T-helper 2 cell treated with Interferon-gamma antibody and Interleukin-4, amounts not matched to agents 5 μg/mL and 100 μg/mL, for 36 hours (primary cell): ENCODE data around the gene NHSL1.
"Not testable (repeated sequence)": the region's sequence is repeated elsewhere in the genome, so short reads cannot be mapped to it uniquely, and the experiment has no call there.

ENCODE experiments used
- DNase-seq: peaks from one replicate; pipeline ENCODE4 v3.0.0; 2021; ENCODE audit warnings: low spot score
- H3K27ac Mint-ChIP-seq: one replicate; pipeline ENCODE4 v1.8.0; 2021; ENCODE audit warnings: mild to moderate bottlenecking, mixed read lengths
- H3K27me3 Mint-ChIP-seq: one replicate; pipeline ENCODE4 v1.8.0; 2021; ENCODE audit warnings: low read depth, mixed read lengths
- H3K36me3 Mint-ChIP-seq: one replicate; pipeline ENCODE4 v1.8.0; 2021; ENCODE audit warnings: low read depth, mixed read lengths
- H3K4me1 Mint-ChIP-seq: one replicate; pipeline ENCODE4 v1.8.0; 2021; ENCODE audit warnings: low read depth, mixed read lengths
- H3K4me3 Mint-ChIP-seq: one replicate; pipeline ENCODE4 v1.8.0; 2022; ENCODE audit warnings: mild to moderate bottlenecking, moderate library complexity, mixed read lengths
- H3K9me3 Mint-ChIP-seq: one replicate; pipeline ENCODE4 v1.8.0; 2021; ENCODE audit warnings: mixed read lengths

NHSL1 gene

DNA sequence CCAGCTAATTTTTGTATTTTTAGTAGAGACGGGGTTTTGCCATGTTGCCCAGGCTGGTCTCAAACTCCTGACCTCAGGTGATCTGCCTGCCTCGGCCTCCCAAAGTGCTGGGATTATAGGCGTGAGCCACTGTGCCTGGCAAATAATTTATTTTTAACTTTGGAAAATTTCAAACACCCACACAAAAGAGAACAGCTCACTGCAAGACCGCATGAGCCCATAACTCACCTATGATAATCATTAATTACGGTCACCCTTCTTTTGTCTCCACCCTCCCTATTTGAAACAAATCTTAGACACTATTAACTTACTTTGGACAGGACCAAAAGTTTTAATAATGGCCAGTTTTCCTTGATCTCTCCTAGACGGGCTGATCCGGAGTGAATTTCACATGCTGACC lies 74.0 kb downstream of the NHSL1 start:
- not testable (repeated sequence) for DNase-seq, H3K9me3 Mint-ChIP-seq, H3K27me3 Mint-ChIP-seq, H3K36me3 Mint-ChIP-seq, H3K4me1 Mint-ChIP-seq, H3K27ac Mint-ChIP-seq, H3K4me3 Mint-ChIP-seq

DNA sequence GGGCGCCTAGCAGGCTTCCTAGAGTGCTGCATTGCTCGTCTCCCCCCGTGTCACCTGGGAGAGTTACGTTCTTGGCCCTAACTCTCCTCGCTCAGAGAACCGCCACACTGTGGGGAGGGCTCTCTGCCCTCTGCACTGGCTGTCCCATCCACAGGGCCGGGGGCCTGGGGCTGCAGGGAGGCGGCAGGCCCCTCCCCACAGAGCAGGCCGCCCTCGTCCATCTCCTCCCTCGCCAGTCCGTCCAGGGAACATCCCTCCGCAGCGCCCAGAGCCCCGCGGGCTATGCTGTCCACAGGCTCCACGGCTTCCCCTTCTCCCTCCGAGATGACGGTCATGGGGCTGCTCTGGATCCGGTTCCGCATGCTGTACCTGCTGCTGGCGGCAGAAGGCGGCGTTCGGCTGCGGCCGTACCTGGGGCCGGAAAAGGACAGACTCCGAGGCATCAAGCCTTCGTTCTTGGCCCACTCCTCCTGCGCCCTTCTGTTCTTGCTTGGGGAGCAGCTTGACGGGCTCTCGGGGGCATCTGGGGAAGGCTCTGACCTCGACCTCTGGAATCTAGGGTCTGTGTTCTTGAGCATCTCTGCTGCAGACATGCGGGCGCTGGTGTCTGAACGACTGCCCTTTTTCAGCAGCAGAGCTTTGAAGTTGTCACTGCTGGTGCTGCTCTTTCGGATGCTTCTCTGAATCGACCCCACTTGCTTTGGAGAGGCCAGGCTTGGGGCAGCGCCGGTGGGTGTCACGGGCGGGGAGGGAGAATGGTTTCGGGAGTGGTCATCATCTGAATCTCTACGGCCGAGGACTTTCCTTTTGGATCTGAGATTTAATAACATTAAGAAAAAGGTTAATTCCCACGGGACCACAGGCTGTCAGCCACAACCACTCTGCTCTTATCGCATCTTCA lies 75.0 kb downstream of the NHSL1 start:
- H3K36me3 Mint-ChIP-seq = peaks cover 2% of the 10 kb centered on the region
- no peak for DNase-seq
- no peak overlapping the region for H3K27ac Mint-ChIP-seq
- H3K4me3 Mint-ChIP-seq = no peak overlapping the region
- no peaks in the 10 kb centered on the region for H3K9me3 Mint-ChIP-seq
- H3K27me3 Mint-ChIP-seq = no peaks in the 10 kb centered on the region
- H3K4me1 Mint-ChIP-seq = peaks cover 4% of the 10 kb centered on the region

DNA sequence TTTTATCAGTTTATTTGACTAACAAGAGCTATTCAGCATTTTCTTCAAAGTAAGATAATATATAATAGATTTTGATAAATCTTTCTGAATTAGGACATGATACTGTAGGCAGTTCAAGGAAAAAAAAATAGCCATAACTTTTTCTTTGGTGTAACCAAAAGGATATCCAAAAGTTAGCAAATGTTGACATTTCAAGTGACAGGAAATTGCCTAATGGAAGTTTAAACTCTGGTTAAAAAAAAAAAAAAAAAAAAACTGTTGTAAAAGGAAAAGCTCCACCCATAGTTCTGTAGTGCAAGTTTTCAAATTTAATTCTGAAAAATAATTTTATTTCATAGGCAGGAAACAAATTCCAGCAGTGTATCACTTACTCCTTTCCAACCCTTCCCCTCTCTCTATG lies 76.4 kb downstream of the NHSL1 start:
- H3K4me1 Mint-ChIP-seq = peaks cover 4% of the 10 kb centered on the region
- H3K9me3 Mint-ChIP-seq = no peaks in the 10 kb centered on the region
- H3K27me3 Mint-ChIP-seq = no peaks in the 10 kb centered on the region
- H3K27ac Mint-ChIP-seq = no peak overlapping the region
- DNase-seq = no peak
- peaks cover 14% of the 10 kb centered on the region for H3K36me3 Mint-ChIP-seq
- H3K4me3 Mint-ChIP-seq = no peak overlapping the region

DNA sequence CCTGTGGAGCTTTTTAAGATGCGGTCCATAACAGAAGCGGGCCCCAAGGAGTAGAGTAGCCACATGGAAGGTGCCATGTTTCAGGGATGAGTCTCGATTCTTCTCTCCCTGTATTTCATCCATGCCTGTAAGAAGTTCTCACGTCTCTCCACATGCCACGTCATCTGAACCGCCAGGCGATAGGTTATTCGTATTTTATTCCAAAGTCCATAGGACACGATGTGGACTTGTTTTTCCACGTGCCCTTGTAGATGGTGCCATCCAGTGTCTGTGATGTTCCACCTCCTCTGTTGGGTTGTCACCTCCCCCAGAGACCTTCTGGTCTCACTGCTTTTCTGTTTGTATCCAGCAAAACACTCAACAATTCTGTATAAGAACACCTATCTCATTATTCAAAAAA lies 77.7 kb downstream of the NHSL1 start:
- Mint-ChIP-seq H3K27ac (no peak overlapping the region), H3K4me3 (no peak overlapping the region), H3K4me1 (peaks cover 4% of the 10 kb centered on the region), H3K9me3 (no peaks in the 10 kb centered on the region), H3K36me3 (peaks cover 18% of the 10 kb centered on the region), H3K27me3 (no peaks in the 10 kb centered on the region)
- DNase-seq = no peak

DNA sequence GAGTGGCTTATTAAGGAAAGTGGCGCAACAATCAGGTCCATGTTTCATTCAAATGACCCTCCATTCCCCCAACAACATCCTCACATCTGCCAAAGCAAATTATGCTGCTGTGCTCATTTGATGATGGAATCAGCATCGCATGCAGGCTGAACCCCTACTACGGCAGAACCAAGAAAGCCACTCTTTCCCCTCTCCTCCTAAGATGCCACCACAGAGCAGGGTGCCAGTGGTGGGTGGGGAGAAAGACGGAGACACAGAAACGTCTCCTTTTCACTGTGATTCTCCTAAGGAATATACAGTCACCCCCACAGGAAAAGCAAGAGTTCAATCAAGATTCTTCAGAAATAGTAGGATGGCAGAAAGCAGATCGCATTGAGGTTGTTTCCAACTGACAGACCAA lies 78.2 kb downstream of the NHSL1 start:
- no peaks in the 10 kb centered on the region for H3K27me3 Mint-ChIP-seq

DNA sequence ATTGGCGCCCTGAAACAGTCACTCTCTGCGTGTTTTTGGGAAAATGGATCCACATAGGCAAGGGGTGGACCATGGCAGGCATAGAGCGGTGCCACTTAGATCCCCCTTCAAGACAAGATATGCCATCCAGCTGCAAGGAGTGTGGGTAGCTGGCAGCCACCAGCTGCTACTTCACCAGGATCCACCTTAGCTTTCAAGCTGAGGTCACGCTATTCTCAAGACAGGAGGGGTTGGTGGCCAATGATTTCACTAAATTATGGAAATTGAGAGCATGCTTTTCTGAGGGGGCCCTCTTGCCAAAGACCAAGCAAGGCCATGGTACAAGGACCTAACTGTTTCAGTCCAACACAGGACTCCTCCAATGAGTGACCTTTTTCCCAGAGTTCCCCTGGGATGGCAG lies 78.9 kb downstream of the NHSL1 start:
- Mint-ChIP-seq H3K9me3 (no peaks in the 10 kb centered on the region), H3K36me3 (peaks cover 18% of the 10 kb centered on the region), H3K4me1 (peaks cover 4% of the 10 kb centered on the region), H3K27me3 (no peaks in the 10 kb centered on the region), H3K4me3 (no peak overlapping the region), H3K27ac (no peak overlapping the region)
- DNase-seq = no peak

More for the DNA sequence above, 78.2 kb downstream of the NHSL1 start:
- no peak for DNase-seq
- H3K9me3 Mint-ChIP-seq = no peaks in the 10 kb centered on the region
- peaks cover 4% of the 10 kb centered on the region for H3K4me1 Mint-ChIP-seq
- H3K4me3 Mint-ChIP-seq = no peak overlapping the region
- peaks cover 18% of the 10 kb centered on the region for H3K36me3 Mint-ChIP-seq
- H3K27ac Mint-ChIP-seq = no peak overlapping the region

DNA sequence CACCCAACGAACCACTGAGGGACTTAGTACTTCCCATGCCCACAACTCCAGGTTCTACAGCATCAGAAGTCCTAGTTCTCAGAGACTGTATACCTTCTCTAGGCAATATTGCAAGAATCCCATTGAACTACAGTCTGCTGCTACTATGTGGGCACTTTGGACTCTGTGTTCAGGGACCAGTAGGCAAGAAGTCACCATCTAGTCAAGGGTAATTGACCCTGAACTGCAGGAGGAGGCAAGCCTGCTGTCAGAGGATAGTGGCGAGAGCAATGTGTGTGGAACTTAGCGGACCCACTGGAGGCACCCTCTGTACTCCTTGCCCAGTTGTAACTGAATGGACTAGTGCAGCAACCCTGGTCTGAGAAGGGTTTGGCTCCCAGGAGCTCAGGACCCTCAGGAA lies 79.5 kb downstream of the NHSL1 start:
- DNase-seq = no peak
- H3K4me3 Mint-ChIP-seq = no peak overlapping the region
- H3K27ac Mint-ChIP-seq = no peak overlapping the region
- H3K27me3 Mint-ChIP-seq = no peaks in the 10 kb centered on the region
- H3K36me3 Mint-ChIP-seq = peaks cover 18% of the 10 kb centered on the region
- H3K9me3 Mint-ChIP-seq = no peaks in the 10 kb centered on the region
- peaks cover 4% of the 10 kb centered on the region for H3K4me1 Mint-ChIP-seq

DNA sequence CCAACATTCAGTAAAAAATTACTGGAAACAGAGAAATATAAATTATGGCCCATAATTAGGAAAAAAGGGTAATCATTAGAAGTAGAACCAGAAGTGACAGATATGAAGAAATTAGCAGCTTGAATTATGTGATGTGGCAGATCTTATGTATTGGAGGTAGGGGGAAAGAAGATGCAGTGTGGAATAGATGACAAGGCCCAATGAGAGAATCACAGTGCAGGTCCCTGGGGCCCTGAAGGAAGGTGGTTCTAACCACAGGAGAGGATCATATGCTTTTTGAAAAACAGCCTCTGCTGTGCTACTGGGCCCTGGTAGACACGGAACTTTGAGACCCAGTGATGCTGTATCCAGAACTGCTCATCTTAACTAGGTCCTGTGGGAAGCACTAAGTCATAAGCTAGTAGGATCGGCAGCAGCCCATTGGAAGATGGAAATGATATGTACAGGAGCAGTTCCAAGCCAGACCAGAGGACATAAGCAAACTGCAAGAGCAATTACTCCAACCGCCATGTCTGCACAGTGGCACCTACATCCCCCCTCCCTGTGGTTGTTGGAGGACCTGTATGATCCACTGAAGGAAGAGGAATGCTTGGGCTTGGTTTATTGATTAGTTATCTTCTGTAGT lies 81.1 kb downstream of the NHSL1 start:
- Mint-ChIP-seq H3K27ac (no peak overlapping the region), H3K27me3 (no peaks in the 10 kb centered on the region), H3K36me3 (peaks cover 29% of the 10 kb centered on the region), H3K4me1 (peaks cover 2% of the 10 kb centered on the region), H3K9me3 (no peaks in the 10 kb centered on the region), H3K4me3 (no peak overlapping the region)
- no peak for DNase-seq

DNA sequence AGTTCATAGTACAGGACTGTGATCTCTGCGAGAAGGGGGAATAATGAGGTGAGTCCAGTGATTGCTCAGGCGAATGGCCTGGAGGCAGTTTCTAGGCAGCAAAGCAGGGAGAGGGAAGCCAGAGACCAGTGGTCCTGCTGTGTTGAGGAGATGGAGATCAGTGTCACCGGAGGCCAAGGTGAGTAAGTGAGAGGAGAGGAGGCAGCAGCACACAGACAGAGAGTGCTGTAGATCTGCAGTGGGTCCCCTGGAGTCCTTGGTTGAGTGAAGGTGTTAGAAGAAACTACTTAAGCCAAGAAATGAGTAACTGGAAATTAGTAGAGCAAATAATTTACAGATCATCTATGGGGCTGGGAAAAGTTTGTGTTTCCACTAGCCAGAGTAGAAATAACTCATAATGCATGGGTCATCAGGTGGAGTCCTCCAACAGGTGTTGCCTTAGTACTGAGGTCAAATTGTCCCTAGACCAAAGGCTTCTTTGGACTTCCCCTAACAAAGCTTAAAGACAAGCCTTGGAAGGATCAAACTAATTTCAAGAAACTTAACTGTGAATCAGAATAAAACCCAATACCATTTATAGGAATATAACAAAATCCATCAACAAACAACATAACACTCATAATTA lies 81.7 kb downstream of the NHSL1 start:
- H3K27ac Mint-ChIP-seq = no peak overlapping the region
- H3K4me3 Mint-ChIP-seq = no peak overlapping the region
- no peaks in the 10 kb centered on the region for H3K9me3 Mint-ChIP-seq
- no peaks in the 10 kb centered on the region for H3K27me3 Mint-ChIP-seq
- H3K4me1 Mint-ChIP-seq = peaks cover 1% of the 10 kb centered on the region
- no peak for DNase-seq
- H3K36me3 Mint-ChIP-seq = peaks cover 34% of the 10 kb centered on the region

DNA sequence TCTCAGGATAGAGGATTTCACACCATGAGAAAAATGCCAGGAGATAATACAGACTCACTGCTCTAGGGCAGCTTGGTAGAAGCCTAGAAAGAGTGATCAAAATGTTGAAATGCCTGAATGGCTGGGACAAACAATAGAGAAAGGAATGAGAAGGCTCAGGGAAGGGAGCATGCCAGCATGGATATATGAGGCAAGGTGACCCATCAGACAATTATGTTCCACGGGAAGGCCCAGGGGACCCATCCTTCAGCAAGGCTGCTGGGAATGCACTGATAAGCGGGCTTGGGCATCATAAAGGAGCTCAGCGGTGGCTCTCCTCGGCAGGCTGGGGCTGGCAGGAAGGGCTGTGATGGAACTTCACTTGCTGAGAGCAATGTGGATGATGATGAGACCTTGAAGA lies 83.1 kb downstream of the NHSL1 start:
- Mint-ChIP-seq H3K36me3 (peaks cover 39% of the 10 kb centered on the region), H3K4me3 (no peak overlapping the region), H3K4me1 (peaks cover 4% of the 10 kb centered on the region), H3K9me3 (no peaks in the 10 kb centered on the region), H3K27me3 (no peaks in the 10 kb centered on the region), H3K27ac (no peak overlapping the region)
- no peak for DNase-seq

DNA sequence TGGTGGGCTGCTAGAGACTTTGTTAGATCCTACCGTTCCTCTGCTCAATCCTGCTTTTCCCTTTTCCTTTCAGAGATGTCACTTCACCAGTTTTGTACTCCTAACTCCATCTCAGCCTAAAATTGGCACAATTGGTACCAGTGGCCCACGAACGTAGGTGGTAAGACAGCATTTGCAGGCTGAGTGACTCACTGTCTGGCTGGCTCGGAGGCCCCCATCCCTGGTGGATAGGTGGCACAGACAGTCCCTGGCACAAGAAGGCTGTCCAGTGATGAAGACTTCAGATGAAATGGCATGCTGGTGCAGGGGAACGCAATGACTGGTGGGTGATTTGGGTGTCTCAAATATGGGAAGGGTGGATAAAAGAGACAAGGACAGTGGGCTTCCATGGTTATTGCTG lies 84.2 kb downstream of the NHSL1 start:
- H3K27ac Mint-ChIP-seq = no peak overlapping the region
- no peaks in the 10 kb centered on the region for H3K9me3 Mint-ChIP-seq
- H3K4me3 Mint-ChIP-seq = no peak overlapping the region
- no peak for DNase-seq
- peaks cover 12% of the 10 kb centered on the region for H3K4me1 Mint-ChIP-seq
- H3K36me3 Mint-ChIP-seq = peaks cover 41% of the 10 kb centered on the region
- H3K27me3 Mint-ChIP-seq = no peaks in the 10 kb centered on the region

DNA sequence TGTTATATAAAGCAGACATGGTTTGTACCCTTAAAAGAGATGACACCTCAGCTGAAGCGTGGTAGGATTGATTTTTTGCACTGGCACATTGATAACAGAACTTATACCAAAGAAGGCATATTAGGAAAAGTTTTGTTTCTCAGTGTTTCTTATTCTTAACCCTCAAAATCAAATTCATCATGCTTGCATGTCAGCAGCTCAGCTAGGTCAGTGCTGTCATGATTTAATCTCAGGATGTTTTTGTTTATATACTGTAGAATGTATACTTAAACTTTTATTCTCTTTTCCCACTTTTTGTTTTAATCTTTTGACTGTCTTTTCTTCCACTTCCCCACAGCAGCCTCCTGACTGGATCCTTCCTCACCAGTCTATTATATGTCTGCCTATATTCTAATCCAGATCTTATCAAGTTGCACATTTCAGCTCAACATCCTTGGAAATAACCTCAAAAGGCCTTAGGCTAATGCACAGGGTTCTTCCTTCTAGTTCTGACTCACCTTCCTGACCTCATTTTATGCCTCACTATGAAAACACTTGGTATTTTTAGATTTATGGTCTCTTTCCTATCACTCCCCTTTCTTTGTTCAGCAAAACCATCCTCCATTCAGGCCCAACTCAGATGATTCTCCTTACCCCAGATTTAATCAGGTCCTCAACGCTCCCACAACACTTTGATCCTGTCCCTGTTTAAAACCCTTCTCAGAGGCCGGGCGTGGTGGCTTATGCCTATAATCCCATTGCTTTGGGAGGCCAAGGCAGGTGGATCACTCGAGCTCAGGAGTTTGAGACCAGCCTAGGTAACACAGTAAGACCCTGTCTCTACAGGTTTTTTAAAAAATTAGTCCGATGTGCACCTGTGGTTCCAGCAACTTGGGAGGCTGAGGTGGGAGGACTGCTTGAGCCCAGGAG lies 88.1 kb downstream of the NHSL1 start:
- Mint-ChIP-seq H3K4me3 (peak overlapping the region; percentile 13), H3K36me3 (peaks cover 48% of the 10 kb centered on the region)
- peak; percentile 20 for DNase-seq

DNA sequence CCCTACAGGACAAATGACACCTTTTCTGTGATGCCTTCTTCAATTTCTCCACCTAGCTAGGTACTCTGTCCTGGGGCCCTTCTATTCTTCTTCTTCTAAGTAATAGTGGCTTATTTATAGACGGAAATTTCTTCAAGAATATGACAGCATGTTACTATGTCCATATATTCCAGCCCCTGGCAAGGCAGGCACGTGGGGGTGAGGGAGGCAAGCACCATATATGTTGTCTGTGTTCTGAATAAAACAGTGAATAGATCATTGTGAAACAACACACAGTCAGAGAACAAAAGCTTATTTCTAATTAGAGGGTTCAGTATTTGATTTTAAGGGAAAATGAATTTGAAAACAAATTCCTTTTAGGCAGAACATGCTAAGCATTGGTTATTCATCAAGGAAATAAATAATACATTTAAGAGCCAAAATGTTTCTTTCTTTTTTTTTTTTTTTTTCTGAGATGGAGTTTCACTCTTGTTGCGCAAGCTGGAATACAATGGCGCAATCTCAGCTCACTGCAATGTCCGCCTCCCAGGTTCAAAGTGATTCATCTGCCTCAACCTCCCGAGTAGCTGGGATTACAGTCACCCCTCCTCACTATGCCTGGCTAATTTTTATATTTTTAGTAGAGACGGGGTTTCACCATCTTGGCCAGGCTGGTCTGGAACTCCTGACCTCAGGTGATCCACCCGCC lies 89.1 kb downstream of the NHSL1 start:
- no peaks in the 10 kb centered on the region for H3K9me3 Mint-ChIP-seq
- H3K4me1 Mint-ChIP-seq = peaks cover 27% of the 10 kb centered on the region
- DNase-seq = no peak
- H3K4me3 Mint-ChIP-seq = no peak overlapping the region
- H3K27me3 Mint-ChIP-seq = no peaks in the 10 kb centered on the region
- H3K27ac Mint-ChIP-seq = no peak overlapping the region
- peaks cover 52% of the 10 kb centered on the region for H3K36me3 Mint-ChIP-seq

More for the DNA sequence above, 88.1 kb downstream of the NHSL1 start:
- no peaks in the 10 kb centered on the region for H3K27me3 Mint-ChIP-seq
- H3K9me3 Mint-ChIP-seq = no peaks in the 10 kb centered on the region
- peak overlapping the region; percentile 79 for H3K27ac Mint-ChIP-seq
- peaks cover 19% of the 10 kb centered on the region for H3K4me1 Mint-ChIP-seq
